Esophagus squamous epithelium (tissue), 5 donors: ENCODE data around the gene GSTM3. TPM values are rescaled to one million over a fixed set of nuclear protein-coding genes. Genes with fewer than 3 reads are reported as not detected.
"Not testable (repeated sequence)": the region's sequence is repeated elsewhere in the genome, so short reads cannot be mapped to it uniquely, and the experiment has no call there.

Source experiments
- DNase-seq: peaks from one replicate; lab custom pipeline; 2025; lab: John Stamatoyannopoulos, UW
- H3K27ac ChIP-seq, 4 donors: fragments of 200-600 bp; sonication (generic); one replicate each; pipeline ENCODE4 v1.5.1; 2016 to 2019; ENCODE audit warnings: mild to moderate bottlenecking in 1 of 4
- H3K27me3 ChIP-seq, 4 donors: fragments of 200-600 bp; sonication (generic); 1 replicate in 3 of 4; 2 replicates in 1 of 4; pipeline versions ENCODE4 v1.5.1 to v1.6.0; 2017 to 2021; ENCODE audit warnings: antibody characterized with exemption in 1 of 4
- H3K36me3 ChIP-seq, 3 donors: fragments of 200-600 bp; sonication (generic); one replicate each; pipeline ENCODE4 v1.5.1; 2016 to 2019
- H3K4me1 ChIP-seq, 3 donors: fragments of 200-600 bp; sonication (generic); one replicate each; pipeline ENCODE4 v1.5.1; 2017 to 2019
- H3K4me3 ChIP-seq, 4 donors: fragments of 200-600 bp; sonication (generic); 1 replicate in 3 of 4; 2 replicates in 1 of 4; pipeline ENCODE4 v1.5.1; 2016 to 2019; ENCODE audit warnings: mild to moderate bottlenecking in 2 of 4, moderate library complexity in 1 of 4
- H3K9me3 ChIP-seq, 3 donors: fragments of 200-600 bp; sonication (generic); one replicate each; pipeline ENCODE4 v1.5.1; 2016 to 2019
- POLR2A ChIP-seq, 4 donors: fragments of 450-650 bp; IDR thresholded peaks; one replicate each; pipeline ENCODE4 v1.6.1; 2017; ENCODE audit warnings: antibody characterized with exemption in 4 of 4, mild to moderate bottlenecking in 4 of 4, moderate library complexity in 3 of 4
- WGBS, 2 donors: methylation state at CpG; one replicate each; pipeline ENCODE4 v1.1.5; 2018; 5-methylcytosine and 5-hydroxymethylcytosine counted together
- intact Hi-C: fragments of 100-400 bp; cut with DNase I; formaldehyde crosslinking; loops from one replicate; pipeline ENCODE4 v1.15.0; 2022
- total RNA-seq, 4 donors: library from RNA; depleted of rRNA; stranded (reverse); fragments of >200 nt; gene quantifications; one replicate each; pipeline ENCODE4 v1.1.0, GENCODE V29; 2016
- TF ChIP-seq, protein P1 (sequence below), 6 experiments: fragments of 450-650 bp in 4 of 6; fragments of 200-600 bp in 2 of 6; sonication (generic) in 2 of 6; IDR thresholded peaks; one replicate each; pipeline ENCODE4 v1.5.1; 2016 to 2019; ENCODE audit warnings: antibody characterized with exemption in 6 of 6, mild to moderate bottlenecking in 4 of 6, moderate library complexity in 4 of 6
- donor health status: DM: yes; HTN: yes; CAD: no.

GSTM3 gene
- total RNA-seq, 4 donors from 2014 or later, result 86.2 to 273 (median 150) TPM

DNA sequence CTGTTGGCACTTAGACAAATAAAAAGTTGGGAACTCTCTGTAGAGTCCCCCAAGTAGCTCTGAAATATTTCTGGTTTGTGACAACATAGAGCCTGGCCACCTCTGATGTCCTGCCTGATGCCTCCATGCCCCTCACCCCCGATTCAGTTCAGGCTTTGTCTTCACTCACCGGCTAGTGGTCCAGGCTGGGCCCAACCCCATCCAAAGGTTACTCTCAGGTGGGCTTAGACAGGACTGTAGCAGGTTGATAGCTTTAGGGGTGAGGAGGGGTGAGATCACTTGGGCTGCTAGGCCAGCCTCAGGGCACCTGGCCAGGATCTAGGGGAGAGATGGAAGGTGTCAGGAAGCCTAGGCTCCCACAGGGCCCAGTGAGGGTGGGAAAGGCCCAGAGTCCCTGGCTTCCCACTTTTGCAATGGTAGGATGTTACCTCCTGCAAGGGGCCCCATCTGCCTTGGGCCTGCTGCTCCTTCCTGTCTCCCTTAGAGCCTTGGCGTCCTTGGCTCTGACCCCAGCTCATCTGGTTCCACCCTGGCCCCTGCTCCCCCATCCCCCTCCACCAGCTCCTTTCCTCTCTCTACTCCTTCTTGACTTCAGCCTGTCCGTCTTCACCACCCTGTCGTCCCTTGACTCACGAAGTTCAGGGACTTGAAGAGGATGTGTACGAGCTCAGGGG, 16.1 kb upstream of the GSTM3 start:
- H3K27ac ChIP-seq, result no peak overlapping the region
- WGBS, 2 donors, result 91 to 96% methylated on average over 5 to 6 of the region's 7 CpGs
- H3K36me3 ChIP-seq, result no peaks in the 10 kb centered on the region
- no peaks in the 10 kb centered on the region for H3K9me3 ChIP-seq
- TF ChIP-seq POLR2A (IDR thresholded peaks at IDR 0.05), result no peak
- TF ChIP-seq, protein P1, sequence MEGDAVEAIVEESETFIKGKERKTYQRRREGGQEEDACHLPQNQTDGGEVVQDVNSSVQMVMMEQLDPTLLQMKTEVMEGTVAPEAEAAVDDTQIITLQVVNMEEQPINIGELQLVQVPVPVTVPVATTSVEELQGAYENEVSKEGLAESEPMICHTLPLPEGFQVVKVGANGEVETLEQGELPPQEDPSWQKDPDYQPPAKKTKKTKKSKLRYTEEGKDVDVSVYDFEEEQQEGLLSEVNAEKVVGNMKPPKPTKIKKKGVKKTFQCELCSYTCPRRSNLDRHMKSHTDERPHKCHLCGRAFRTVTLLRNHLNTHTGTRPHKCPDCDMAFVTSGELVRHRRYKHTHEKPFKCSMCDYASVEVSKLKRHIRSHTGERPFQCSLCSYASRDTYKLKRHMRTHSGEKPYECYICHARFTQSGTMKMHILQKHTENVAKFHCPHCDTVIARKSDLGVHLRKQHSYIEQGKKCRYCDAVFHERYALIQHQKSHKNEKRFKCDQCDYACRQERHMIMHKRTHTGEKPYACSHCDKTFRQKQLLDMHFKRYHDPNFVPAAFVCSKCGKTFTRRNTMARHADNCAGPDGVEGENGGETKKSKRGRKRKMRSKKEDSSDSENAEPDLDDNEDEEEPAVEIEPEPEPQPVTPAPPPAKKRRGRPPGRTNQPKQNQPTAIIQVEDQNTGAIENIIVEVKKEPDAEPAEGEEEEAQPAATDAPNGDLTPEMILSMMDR (IDR thresholded peaks at IDR 0.05), result no peak
- H3K27me3 ChIP-seq, result no peaks in the 10 kb centered on the region
- no peaks in the 10 kb centered on the region for H3K4me1 ChIP-seq
- H3K4me3 ChIP-seq, result no peak overlapping the region
- intact Hi-C loops, result no loop called here
- no peak for DNase-seq

DNA sequence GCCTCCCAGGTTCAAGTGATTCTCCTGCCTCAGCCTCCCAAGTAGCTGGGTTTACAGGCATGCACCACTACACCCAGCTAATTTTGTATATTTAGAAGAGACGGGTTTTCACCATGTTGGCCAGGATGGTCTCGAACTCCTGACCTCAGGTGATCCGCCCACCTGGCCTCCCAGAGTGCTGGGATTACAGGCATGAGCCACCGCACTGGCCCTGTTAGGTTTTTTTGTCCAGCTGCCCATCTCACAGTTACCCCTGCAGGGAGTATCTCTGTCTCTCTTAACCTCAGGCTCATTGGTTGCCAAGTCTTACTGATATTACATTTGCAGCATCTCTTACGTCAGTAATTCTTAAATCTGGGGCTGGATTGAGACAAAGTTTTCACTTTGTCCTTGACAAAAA, 15.5 kb upstream of the GSTM3 start:
- H3K9me3 ChIP-seq, intact Hi-C loops, DNase-seq, H3K4me1 ChIP-seq, H3K27ac ChIP-seq, H3K4me3 ChIP-seq, H3K27me3 ChIP-seq, H3K36me3 ChIP-seq: not testable (repeated sequence)
- WGBS, 2 donors, result 93 to 94% methylated on average over 5 of the region's 5 CpGs

DNA sequence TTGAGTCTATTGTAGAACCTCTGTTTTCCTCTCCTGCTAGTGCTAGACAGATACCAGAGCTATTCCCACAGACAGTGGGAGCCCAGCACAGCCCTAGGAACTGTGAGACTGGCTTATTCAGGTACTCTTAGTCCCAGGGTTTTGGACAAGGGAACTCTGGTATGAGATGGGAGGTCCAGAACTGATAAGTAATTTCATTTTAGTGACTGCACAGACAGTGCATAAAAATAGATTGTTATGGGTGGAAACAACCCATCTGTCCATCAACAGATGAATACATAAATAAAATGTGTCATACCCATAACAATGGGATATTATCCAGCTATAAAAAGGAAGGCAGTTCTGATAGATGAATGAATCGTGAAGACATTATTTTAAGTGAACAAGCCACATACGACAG, 13.9 kb upstream of the GSTM3 start:
- Histone ChIP-seq H3K27me3 (peaks cover 0 to 13% (median 0%) of the 10 kb centered on the region in 4 donors), H3K27ac (no peak overlapping the region), H3K4me1 (no peaks in the 10 kb centered on the region), H3K9me3 (no peaks in the 10 kb centered on the region), H3K4me3 (no peak overlapping the region), H3K36me3 (no peaks in the 10 kb centered on the region)
- intact Hi-C loops, result no loop called here
- no peak for TF ChIP-seq POLR2A (IDR thresholded peaks at IDR 0.05)
- TF ChIP-seq, protein P1 (IDR thresholded peaks at IDR 0.05), result no peak
- 59 to 65% methylated on average over 2 of the region's 2 CpGs for WGBS, 2 donors
- DNase-seq, result no peak

DNA sequence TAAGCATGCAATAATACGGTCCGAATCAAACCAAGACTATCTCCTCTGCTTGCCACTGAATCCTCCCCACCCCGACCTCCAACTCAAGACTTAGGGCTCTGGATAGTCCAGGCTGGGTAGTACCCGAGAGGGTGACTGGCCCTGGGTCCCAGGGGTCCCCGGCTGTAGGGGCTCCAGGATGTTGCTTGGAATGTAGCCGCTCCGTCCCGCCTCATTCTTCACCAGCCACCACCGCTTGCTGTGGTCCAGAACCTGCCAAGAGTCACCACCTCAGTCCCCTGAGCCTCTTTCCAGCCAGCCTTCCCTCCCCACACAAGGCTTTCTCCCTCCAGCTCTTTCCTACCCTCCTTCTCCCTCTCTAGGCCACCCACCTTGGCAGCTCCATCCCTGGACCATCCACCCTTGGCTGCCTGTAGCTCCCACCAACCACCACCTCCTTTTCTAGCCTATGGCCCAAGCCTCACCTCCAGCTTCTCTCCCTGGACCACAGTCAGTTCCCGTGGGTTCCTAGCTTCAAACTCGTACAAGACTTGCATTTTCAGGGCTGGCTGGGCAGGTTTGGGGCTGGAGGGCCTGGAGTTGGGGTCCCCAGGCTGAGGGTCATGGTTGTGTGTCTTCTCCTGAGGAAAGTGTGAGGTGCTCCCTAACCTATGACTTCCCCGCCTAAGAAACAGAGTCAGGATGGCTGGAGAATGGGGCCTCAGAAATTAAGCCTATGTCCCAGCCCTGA, 10.9 kb upstream of the GSTM3 start:
- Histone ChIP-seq H3K27me3 (peaks cover 0 to 20% (median 0%) of the 10 kb centered on the region in 4 donors), H3K36me3 (no peaks in the 10 kb centered on the region), H3K27ac (no peak overlapping the region), H3K9me3 (no peaks in the 10 kb centered on the region), H3K4me1 (no peaks in the 10 kb centered on the region), H3K4me3 (no peak overlapping the region)
- 85 to 97% methylated on average over 8 to 11 of the region's 12 CpGs for WGBS, 2 donors
- intact Hi-C loops, result no loop called here
- DNase-seq, result no peak
- TF ChIP-seq POLR2A (IDR thresholded peaks at IDR 0.05), result no peak
- TF ChIP-seq, protein P1 (IDR thresholded peaks at IDR 0.05), result no peak

- intact Hi-C loops, result no loop called here
- WGBS, 2 donors, result 91 to 100% methylated on average over 2 to 6 of the region's 6 CpGs
- DNase-seq, result no peak
- Histone ChIP-seq H3K4me3 (no peak overlapping the region), H3K27me3 (peaks cover 0 to 20% (median 0%) of the 10 kb centered on the region in 4 donors), H3K27ac (no peak overlapping the region), H3K36me3 (no peaks in the 10 kb centered on the region), H3K9me3 (no peaks in the 10 kb centered on the region), H3K4me1 (no peaks in the 10 kb centered on the region)
- TF ChIP-seq, protein P1 (IDR thresholded peaks at IDR 0.05), result no peak
- TF ChIP-seq POLR2A (IDR thresholded peaks at IDR 0.05), result no peak
Observed at GRCh38 chr1:109750920-109751319, 10.1 kb upstream of the GSTM3 start.
